ENCODE measurements around the gene NHEJ1. TPM values are rescaled to one million over a fixed set of nuclear protein-coding genes. Genes with fewer than 3 reads are reported as not detected.

Gene NHEJ1
- total and polyA plus RNA-seq, 2 of the 13 experiments (the other 11 are each of a cell fraction or from before 2014, with no cell fraction given), result 30.0 to 30.7 TPM

- TF ChIP-seq TCF7L2 (IDR thresholded peaks at IDR 0.05; ENCODE audit: low read depth, low read length) (no peak), KMT2B (CRISPR knock-in tag; IDR thresholded peaks at IDR 0.05) (peak; percentile 77; the same call in 1 of the 2 replicates), RAD51 (IDR thresholded peaks at IDR 0.05; ENCODE audit: borderline replicate concordance) (no peak), MYPOP (CRISPR knock-in tag; IDR thresholded peaks at IDR 0.05) (no peak; the same call in 1 of the 2 replicates), EEA1 (CRISPR knock-in tag; IDR thresholded peaks at IDR 0.05; ENCODE audit: borderline replicate concordance) (no peak; the same call in 1 of the 2 replicates), ZNF468 (CRISPR knock-in tag; IDR thresholded peaks at IDR 0.05) (no peak), PHF8 (CRISPR knock-in tag; IDR thresholded peaks at IDR 0.05) (peak; percentile 89), ZNF703 (CRISPR knock-in tag; IDR thresholded peaks at IDR 0.05; ENCODE audit: borderline replicate concordance) (no peak), MAZ (IDR thresholded peaks at IDR 0.05; ENCODE audit: borderline replicate concordance, low read depth, low read length) (peak; percentile 85), MAZ (CRISPR knock-in tag; IDR thresholded peaks at IDR 0.05; ENCODE audit: low read depth) (peak; percentile 83; the same call in 1 of the 2 replicates), ZNF773 (CRISPR knock-in tag; IDR thresholded peaks at IDR 0.05; ENCODE audit: borderline replicate concordance) (no peak), ETV6 (CRISPR knock-in tag; conservative IDR thresholded peaks at IDR 0.05) (0 out of 2 replicates have a peak, but pooled peaks have one; percentile 52), ZNF720 (CRISPR knock-in tag; IDR thresholded peaks at IDR 0.05) (no peak), MATR3 (CRISPR knock-in tag; IDR thresholded peaks at IDR 0.05) (no peak), ZNF83 (CRISPR knock-in tag; IDR thresholded peaks at IDR 0.05; ENCODE audit: borderline replicate concordance) (no peak), ZBTB7B (CRISPR knock-in tag; IDR thresholded peaks at IDR 0.05) (no peak), CBFB (CRISPR knock-in tag; IDR thresholded peaks at IDR 0.05) (peak; percentile 13; the same call in 1 of the 2 replicates), FOXP1 (IDR thresholded peaks at IDR 0.05) (no peak), FOXP1 (CRISPR knock-in tag; IDR thresholded peaks at IDR 0.05) (no peak), RAD21 (CRISPR knock-in tag; IDR thresholded peaks at IDR 0.05) (no peak; the same call in none of the 2 replicates), SMAD1 (CRISPR knock-in tag; IDR thresholded peaks at IDR 0.05; ENCODE audit: borderline replicate concordance, low read depth) (no peak), ZNF337 (CRISPR knock-in tag; IDR thresholded peaks at IDR 0.05; ENCODE audit: borderline replicate concordance, low read depth) (no peak), ESRRA (CRISPR knock-in tag; IDR thresholded peaks at IDR 0.05; ENCODE audit: low read depth) (peak; percentile 36), GABPB1 (CRISPR knock-in tag; IDR thresholded peaks at IDR 0.05) (peak; percentile 72), ZEB1 (IDR thresholded peaks at IDR 0.05; ENCODE audit: insufficient replicate concordance, low read depth) (no peak), GLI4 (CRISPR knock-in tag; IDR thresholded peaks at IDR 0.05; ENCODE audit: borderline replicate concordance) (no peak; the same call in 1 of the 2 replicates)
- TF ChIP-seq, protein P1, sequence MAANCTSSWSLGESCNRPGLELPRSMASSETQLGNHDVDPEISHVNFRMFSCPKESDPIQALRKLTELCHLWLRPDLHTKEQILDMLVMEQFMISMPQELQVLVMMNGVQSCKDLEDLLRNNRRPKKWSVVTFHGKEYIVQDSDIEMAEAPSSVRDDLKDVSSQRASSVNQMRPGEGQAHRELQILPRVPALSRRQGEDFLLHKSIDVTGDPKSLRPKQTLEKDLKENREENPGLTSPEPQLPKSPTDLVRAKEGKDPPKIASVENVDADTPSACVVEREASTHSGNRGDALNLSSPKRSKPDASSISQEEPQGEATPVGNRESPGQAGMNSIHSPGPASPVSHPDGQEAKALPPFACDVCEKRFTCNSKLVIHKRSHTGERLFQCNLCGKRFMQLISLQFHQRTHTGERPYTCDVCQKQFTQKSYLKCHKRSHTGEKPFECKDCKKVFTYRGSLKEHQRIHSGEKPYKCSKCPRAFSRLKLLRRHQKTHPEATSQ (CRISPR knock-in tag; IDR thresholded peaks at IDR 0.05; ENCODE audit: borderline replicate concordance), result peak; percentile 60; the same call in 1 of the 2 replicates
- TF ChIP-seq, protein P2, sequence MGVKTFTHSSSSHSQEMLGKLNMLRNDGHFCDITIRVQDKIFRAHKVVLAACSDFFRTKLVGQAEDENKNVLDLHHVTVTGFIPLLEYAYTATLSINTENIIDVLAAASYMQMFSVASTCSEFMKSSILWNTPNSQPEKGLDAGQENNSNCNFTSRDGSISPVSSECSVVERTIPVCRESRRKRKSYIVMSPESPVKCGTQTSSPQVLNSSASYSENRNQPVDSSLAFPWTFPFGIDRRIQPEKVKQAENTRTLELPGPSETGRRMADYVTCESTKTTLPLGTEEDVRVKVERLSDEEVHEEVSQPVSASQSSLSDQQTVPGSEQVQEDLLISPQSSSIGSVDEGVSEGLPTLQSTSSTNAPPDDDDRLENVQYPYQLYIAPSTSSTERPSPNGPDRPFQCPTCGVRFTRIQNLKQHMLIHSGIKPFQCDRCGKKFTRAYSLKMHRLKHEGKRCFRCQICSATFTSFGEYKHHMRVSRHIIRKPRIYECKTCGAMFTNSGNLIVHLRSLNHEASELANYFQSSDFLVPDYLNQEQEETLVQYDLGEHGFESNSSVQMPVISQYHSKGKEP (CRISPR knock-in tag; IDR thresholded peaks at IDR 0.05), result no peak
Measured at GRCh38 chr2:219206328-219207133, 45.9 kb upstream of the NHEJ1 start, which contains the start of gene ZFAND2B (continued).

Measured in HepG2 (cell line).